ENCODE results near the gene PPM1N. TPM values are rescaled to one million over a fixed set of nuclear protein-coding genes. Genes with fewer than 3 reads are reported as not detected.

PPM1N gene
- total and polyA plus RNA-seq, 2 of the 4 experiments (the other 2 are of a cell fraction), result 0.90 to 1.6 TPM

GRCh38 chr19:45528149-45528743, 30.0 kb downstream of the PPM1N start:
- peaks cover 2% of the 10 kb centered on the region; the same call in 1 of the 2 replicates for H3K4me1 ChIP-seq (ENCODE audit: control insufficient read depth, insufficient read depth, low read length)
- no peak overlapping the region for H3K18ac ChIP-seq (ENCODE audit: low read depth, low read length)
- H3K27me3 ChIP-seq (ENCODE audit: control insufficient read depth, insufficient read depth, low read length), result no peaks in the 10 kb centered on the region
- peaks cover 37% of the 10 kb centered on the region for H3K36me3 ChIP-seq (ENCODE audit: control insufficient read depth, insufficient read depth, low read length)
- DNase-seq, result peak; percentile 56
- no peak overlapping the region for H3K23ac ChIP-seq (ENCODE audit: low read depth, low read length)
- H3K27ac ChIP-seq (ENCODE audit: insufficient read depth, low read length), result no peak overlapping the region
- H2BK15ac ChIP-seq (ENCODE audit: low read depth, low read length), result no peak overlapping the region
- no peak overlapping the region for H3K9ac ChIP-seq (ENCODE audit: low read depth, low read length)
- H3K14ac ChIP-seq (replicated peaks; ENCODE audit: low read depth, low read length), result no peak overlapping the region
- no peak overlapping the region for H3K4me2 ChIP-seq (ENCODE audit: low read depth, low read length)
- H2BK5ac ChIP-seq (ENCODE audit: low read depth, low read length, poor library complexity, severe bottlenecking), result no peak overlapping the region
- 21% methylated on average over 4 of the region's 17 CpGs; no CpG with 5 or more reads in 1 of the 2 experiments for WGBS, 2 experiments (ENCODE audit: extremely low coverage in 2 of 2, insufficient read length in 1 of 2)
- H3K79me1 ChIP-seq (ENCODE audit: low read depth in 1 of 2, low read length in 2 of 2), result peaks cover 9 to 39% of the 10 kb centered on the region in 2 experiments
- H2AK5ac ChIP-seq (ENCODE audit: low read depth, low read length), result no peak overlapping the region
- no peak overlapping the region for H3K4ac ChIP-seq (ENCODE audit: low read depth, low read length)
- H2AFZ ChIP-seq (replicated peaks; ENCODE audit: low read length, poor library complexity), result peak overlapping the region; percentile 4
- TF ChIP-seq POLR2A (IDR thresholded peaks at IDR 0.05; ENCODE audit: low read depth, low read length) (no peak), BHLHE40 (IDR thresholded peaks at IDR 0.05; ENCODE audit: low read depth, low read length) (peak; percentile 36; the same call in 1 of the 2 replicates), MAFK (IDR thresholded peaks at IDR 0.05; ENCODE audit: low read depth, low read length) (no peak), MXI1 (IDR thresholded peaks at IDR 0.05; ENCODE audit: borderline replicate concordance, low read depth, low read length) (no peak), MAZ (IDR thresholded peaks at IDR 0.05; ENCODE audit: borderline replicate concordance, low read depth, low read length) (no peak), RFX5 (IDR thresholded peaks at IDR 0.05; ENCODE audit: low read depth, low read length) (no peak), CEBPB (IDR thresholded peaks at IDR 0.05; ENCODE audit: low read depth, low read length) (no peak), RAD21 (IDR thresholded peaks at IDR 0.05; ENCODE audit: low read length) (no peak)
- no TSS peak for BruUV-seq (replicated peaks)
- no peak overlapping the region for H4K5ac ChIP-seq (ENCODE audit: low read depth, low read length)
- no peak overlapping the region; a peak in 1 of 4 replicates for H4K8ac ChIP-seq (ENCODE audit: low read depth in 2 of 2, low read length in 2 of 2)
- ChIA-PET POLR2A (ENCODE audit: unreplicated experiment) (no interaction called here), CTCF (no interaction called here)
- H3K4me3 ChIP-seq (ENCODE audit: insufficient read depth, low read depth, low read length), result no peak overlapping the region
- H2BK20ac ChIP-seq (ENCODE audit: low read depth, low read length), result no peak overlapping the region
- ATAC-seq (ENCODE audit: low read depth), result no peak
- H4K91ac ChIP-seq (ENCODE audit: insufficient read depth, low read depth, low read length), result no peak overlapping the region
- dilution Hi-C loops (cut with HindIII; ENCODE audit: low sequenced_read_pairs, unreplicated experiment) (no loop called here), in situ Hi-C loops (cut with MboI; ENCODE audit: low sequenced_read_pairs) (loop anchor here (10.0 kb wide), 1 partner anchor 117 kb away; no protein-coding TSS in a partner anchor), intact Hi-C loops (cut with micrococcal nuclease) (no loop called here)
- H2AK9ac ChIP-seq (replicated peaks; ENCODE audit: low read depth, low read length, poor library complexity), result no peak overlapping the region
- no peak overlapping the region for H2BK120ac ChIP-seq (ENCODE audit: low read depth, low read length)
- peaks cover 34% of the 10 kb centered on the region for H4K20me1 ChIP-seq (ENCODE audit: insufficient read depth, low read length)
- H3K56ac ChIP-seq (ENCODE audit: extremely low read depth, insufficient read depth, low read length), result no peak overlapping the region
- H3K9me3 ChIP-seq (ENCODE audit: control insufficient read depth, insufficient read depth, low read length), result peaks cover 7% of the 10 kb centered on the region
- 0 out of 2 replicates have a peak, but pooled peaks cover 4% of the 10 kb centered on the region for H3K9me1 ChIP-seq (ENCODE audit: insufficient read depth, low read length)
